Islet of Langerhans (tissue), 1 donor: Measurements from ENCODE around the gene RNU6-1.

Source experiments
- FAIRE-seq: peaks from one replicate; lab custom pipeline; 2011; peaks lifted over from hg19 to GRCh38; lab: Jason Lieb, UNC

RNU6-1 gene

GRCh38 chr15:67832897-67833709 is 6.7 kb downstream of the RNU6-1 start:
- FAIRE-seq: no peak

DNA sequence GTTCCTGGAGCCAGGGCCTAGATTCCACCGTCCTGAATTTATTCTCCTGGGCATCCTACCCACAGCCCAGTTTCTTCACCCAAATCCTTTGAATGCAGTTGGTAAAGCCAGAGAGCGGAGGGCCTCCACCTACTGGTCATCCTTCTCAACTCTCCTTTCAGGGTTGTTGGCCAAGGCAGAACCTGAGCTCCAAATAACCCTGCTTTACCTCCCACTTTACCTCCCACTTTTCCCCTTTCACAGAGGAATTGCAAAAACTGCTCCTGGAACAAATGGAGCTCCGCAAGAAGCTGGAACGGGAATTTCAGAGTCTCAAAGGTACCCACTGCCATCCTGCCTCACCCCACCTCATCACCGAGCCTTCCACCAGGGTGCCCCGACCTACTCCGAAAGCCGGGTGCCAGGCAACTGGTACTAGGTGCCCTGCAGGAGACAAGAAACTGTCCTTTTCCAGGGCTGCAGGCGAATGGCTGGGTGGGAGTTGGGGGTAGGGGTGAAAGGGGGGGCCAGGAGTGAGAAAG is 7.8 kb downstream of the RNU6-1 start:
- FAIRE-seq: no peak

DNA sequence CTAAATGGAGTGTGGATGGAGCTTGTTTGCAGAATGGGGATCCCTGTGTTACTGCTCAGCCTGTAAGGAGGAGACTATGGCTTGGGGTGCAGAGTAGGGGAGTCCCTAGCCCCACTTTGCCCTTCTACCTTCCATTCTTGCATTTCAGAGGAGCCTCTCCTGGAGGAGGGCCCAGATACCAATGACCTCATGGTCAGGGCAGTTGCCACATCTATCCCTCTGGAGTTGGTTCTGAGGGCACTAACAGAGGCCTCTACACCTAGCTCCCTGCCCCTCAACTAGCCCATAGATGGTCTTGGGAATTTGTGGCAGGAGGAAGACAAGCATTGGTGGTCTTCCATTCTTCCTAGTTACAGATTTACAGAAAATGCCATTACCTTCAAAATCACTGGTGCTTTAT is 8.5 kb downstream of the RNU6-1 start:
- no peak for FAIRE-seq

DNA sequence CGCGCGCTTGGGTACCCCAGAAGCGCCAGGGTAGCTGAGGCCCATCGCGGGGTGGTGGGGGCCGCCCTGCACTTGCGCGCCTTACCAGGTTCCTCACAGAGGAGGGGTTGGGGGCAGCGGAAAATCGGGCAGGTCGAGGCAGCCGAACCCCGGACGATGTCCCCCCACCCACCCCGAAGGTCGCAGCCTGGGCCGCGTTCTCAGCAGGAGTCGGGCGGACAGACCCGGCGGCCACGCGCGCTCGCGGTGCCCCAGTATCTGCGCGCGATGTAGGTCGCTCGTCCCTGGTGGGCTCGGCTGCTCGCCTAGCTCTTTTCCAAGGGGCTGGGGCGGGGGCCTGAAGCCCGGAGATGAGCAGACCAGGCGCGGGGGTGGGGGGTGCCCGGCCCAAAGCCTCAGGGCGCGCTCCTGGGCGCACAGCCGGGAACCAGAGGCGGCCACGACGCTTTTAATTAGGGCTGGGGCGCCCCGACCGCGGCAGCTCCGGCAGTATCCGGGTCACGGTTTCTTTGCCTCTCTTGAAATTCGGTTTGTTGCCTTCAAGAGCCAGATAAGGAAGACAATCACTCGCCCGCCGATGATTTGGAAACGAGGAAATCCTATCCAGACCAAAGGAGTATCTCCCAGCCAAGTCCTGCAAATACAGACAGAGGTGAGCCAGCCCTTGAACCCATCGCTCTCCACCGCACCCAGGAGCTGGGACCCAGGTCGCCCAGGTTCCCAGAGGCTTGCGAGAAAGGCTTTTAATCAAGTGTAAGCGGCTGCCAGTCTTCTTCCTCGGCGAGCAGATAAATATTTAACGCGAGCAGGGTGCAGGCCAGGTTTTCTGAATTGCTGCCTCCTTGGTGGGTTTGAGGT is 10.0 kb downstream of the RNU6-1 start:
- no peak for FAIRE-seq

- FAIRE-seq: no peak
These were observed 10.7 kb downstream of the RNU6-1 start for GRCh38 chr15:67828969-67829646.

DNA sequence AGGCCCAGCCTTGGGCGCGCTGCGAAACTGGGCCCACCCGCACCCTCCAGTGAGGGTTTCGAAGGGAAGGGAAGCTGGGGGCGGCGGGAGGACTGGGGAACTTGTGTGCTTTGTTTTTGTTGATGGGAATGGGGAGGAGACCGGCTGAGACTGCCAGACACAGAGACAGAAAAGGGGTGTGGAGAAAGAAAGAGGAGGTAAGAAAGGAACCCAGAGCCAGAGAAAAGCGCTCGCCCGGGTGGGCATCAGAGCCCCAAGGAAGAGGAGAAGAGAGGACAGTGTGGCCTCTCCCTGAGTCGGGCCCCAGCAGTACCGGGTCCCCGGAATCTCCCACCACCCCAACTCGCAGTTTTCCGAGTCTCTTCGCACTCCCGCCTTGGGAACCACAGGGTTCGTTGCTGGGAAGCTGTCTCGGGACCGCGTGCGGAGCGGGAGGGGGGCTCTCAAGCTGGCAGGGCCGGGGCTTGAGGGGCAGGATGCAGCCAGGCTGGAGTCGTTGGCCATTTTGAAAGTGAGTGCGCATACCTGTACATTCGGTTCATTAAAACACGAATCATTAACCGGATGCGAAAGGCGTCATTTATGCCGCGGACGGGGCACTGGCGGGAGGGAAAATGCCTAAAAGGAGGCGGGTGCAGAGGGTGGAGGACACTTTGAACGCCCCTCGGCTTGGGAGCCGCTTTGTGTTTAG is 11.4 kb downstream of the RNU6-1 start:
- FAIRE-seq: no peak

DNA sequence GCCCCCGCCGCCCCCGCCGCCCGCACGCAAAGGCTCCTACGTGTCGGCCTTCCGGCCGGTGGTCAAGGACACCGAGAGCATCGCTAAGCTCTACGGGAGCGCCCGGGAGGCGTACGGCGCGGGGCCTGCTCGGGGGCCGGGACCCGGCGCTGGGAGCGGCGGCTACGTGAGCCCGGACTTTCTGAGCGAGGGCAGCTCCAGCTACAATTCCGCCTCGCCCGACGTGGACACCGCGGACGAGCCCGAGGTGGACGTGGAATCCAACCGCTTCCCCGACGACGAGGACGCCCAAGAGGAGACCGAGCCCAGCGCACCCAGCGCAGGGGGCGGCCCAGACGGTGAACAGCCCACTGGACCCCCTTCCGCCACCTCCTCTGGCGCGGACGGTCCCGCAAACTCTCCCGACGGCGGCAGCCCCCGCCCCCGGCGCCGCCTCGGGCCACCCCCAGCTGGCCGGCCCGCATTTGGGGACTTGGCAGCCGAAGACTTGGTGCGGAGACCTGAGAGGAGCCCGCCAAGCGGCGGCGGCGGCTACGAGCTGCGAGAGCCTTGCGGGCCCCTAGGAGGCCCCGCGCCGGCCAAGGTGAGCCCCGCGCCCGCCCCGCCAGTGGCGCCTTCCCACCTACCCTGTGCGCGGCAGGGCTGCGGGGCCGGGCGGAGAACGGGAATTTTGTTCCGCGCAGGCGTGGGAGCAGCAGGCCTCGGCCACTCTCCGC is 12.1 kb downstream of the RNU6-1 start:
- no peak for FAIRE-seq

GRCh38 chr15:67826717-67827561 is 12.9 kb downstream of the RNU6-1 start:
- FAIRE-seq: no peak

DNA sequence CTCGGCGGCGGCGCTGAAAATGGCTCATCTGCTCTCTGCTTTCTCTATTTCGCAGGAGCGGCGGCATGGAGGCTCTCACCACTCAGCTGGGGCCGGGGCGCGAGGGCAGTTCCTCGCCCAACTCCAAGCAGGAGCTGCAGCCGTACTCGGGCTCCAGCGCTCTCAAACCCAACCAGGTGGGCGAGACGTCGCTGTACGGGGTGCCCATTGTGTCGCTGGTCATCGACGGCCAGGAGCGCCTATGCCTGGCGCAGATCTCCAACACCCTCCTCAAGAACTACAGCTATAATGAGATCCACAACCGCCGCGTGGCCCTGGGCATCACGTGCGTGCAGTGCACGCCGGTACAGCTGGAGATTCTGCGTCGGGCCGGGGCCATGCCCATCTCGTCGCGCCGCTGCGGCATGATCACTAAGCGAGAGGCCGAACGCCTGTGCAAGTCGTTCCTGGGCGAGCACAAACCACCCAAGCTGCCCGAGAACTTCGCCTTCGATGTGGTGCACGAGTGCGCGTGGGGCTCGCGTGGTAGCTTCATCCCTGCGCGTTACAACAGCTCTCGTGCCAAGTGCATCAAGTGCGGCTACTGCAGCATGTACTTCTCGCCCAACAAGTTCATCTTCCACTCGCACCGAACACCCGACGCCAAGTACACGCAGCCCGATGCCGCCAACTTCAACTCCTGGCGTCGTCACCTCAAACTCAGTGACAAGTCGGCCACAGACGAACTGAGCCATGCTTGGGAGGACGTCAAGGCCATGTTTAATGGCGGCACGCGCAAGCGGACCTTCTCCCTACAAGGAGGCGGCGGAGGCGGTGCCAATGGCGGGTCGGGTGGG is 13.7 kb downstream of the RNU6-1 start:
- no peak for FAIRE-seq

DNA sequence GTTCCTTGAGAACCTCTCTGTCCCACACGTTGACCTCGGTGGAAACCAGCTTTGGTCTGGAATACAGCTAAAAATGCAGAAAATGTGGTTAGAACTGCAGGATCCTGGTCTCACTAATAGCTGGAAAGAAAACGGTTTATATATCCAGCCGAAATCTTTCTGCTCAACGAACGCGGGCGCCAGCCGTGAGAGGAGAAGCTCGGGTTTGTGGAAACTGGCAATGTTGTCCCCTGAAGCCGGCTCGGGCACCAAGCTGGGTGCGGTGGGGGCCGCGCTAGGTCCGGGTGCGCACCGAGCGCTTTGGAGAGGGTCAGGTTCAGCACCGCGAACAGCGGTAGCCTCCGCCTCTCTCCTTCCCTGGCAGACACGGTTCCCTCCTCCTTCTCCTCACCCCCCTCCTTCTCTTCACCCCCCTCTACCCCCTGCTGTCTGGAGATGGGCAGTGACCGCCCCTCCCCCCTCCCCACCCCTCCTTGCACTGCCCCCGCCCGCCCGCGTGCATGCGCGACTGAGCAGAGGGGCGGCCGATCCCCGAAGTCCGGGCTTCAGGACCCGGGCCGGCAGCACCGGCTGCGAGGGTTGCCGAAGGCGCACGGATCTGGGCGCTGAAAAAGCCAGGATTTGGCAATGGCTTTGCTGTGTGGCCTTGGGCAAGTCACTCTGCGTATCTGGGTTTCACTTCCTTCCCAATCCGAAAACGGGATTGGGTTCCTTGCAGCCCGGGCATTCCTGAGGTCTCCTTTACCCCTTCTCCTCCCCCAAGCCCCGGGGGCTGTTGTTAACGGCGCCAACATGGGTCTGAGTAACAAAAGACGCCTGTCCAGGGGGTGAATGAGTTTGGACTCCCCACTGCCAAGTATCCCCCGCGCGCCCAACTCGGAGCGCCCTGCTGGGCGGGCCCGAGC is 14.6 kb downstream of the RNU6-1 start, which contains the start of gene SKOR1:
TSS of gene SKOR1 (plus strand) at position 534 of the 905 bp plus-strand sequence. CDS start at position 628, 94 bp downstream.
- no peak for FAIRE-seq

DNA sequence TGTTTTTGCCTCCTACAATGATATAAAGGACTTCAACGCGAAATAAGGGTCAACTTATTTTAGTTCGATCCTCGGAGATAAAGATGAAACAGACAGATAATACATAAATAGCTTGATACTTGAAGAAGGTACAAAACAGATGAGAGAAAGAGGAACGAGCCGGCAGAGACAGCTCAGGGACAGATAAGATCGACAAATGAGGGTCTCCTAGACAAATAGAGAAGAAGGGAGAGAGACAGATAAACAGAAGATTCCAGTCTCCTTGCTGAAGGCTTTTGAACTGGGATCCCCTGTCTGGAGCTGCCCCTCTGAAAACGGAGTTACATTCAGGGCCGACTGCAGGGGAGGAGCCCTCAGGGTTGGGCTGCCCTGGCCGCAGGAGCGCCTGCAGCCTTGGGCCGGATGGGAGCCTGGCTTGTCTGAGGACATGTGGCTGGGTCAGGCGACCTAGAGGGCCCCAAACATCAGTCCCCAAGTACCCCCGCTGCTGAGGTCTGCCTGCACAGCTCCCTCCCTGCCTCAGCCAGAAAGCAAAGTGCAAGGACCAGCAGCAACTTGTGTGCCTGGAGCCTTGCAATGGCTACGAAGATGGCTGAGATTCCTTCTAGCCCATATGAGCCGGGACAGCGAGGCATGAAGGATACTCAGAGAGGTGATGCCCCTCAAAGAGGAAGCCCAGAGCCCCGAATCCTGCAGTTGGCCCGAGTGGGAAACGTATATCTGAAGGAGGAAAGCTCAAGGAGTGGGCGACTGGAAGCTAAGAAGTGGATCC is 15.5 kb downstream of the RNU6-1 start:
- FAIRE-seq: no peak

GRCh38 chr15:67823314-67824196 is 16.3 kb downstream of the RNU6-1 start:
- FAIRE-seq: no peak

DNA sequence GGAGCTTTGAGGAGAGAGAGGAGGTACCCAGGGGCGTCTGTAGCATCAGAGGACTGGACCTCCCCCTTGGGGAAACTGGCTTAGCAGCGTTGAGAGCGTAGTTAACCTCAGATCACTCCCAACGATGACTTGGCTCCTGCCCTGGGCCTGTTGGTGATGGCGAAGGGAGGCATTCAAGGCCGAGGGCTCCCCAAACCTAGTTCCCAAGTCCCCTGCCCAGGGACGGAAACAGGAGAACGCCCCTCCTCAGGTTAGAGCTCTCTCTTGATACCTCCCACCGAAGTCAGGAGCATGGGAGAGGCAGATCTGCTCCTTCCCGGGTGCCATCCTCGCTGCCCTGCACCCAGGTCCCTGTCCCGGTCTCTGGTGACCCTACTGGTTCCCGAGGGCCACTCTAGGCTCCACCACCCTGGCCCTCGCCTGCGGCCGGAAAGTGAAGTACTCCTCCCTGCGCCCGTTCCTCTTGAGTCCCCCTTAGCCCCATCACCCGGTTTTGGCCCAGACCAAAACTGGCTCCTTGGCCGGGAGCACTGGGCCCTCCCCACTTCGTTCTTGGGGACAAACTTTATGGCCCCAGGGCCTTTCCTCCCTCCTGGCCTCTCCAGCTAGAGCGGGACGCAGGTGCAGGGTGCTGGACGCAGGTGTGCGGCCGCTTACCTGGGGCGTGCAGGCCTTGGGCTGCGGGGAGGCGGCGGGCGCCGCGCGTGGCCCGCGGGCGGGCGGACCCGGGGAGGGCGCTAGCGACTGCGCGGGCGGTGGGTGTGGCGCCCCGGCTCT is 17.1 kb downstream of the RNU6-1 start:
- FAIRE-seq: no peak

- no peak for FAIRE-seq
These were observed 17.9 kb downstream of the RNU6-1 start for GRCh38 chr15:67821784-67822440.
